GM18907 (cell line): ENCODE data around the gene AZI2.

Experiments
- ATAC-seq: cut with Tn5 transposase; IDR thresholded peaks from one replicate; pipeline ENCODE4 v1.9.1; 2021; ENCODE audit warnings: mild to moderate bottlenecking, moderate library complexity; ENCODE audit not compliant: unreplicated experiment

Gene AZI2

DNA sequence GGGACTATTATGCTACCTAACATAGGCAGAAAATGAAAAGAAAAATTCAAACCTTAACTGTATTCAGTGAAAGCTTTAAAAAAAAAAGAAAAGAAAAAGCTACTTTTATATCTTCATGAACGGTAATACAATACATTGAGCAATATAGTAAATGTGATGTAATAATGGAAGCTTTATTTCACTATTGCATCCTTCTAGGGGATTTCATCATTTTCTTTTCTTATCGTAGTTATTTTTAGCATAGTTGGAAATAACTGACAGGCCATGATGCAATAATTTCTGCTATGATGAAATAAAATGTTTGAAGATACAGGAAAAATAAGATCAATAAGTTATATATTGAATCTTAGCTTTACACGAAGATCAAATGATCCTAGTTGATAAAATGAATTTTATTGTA, 40.4 kb downstream of the AZI2 start:
- no peak for ATAC-seq

DNA sequence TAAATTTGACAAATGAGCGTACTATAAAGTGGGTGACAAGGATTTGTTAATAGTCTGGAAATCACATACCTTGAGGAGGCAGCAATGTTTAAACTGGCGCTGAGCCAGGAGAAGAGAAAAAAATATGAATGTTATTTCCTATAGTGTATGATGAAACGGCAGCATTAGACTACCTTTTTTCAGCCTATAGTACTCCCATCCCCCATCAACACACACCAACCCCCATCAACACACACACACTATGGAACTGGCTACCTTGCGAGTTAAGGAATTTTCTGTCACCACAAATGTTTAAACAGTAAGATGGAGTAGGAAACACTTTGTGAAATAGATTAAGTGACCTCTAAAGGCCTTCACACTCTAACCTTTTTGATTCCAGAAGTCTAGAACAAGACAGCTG, 46.9 kb downstream of the AZI2 start:
- ATAC-seq, result no peak

DNA sequence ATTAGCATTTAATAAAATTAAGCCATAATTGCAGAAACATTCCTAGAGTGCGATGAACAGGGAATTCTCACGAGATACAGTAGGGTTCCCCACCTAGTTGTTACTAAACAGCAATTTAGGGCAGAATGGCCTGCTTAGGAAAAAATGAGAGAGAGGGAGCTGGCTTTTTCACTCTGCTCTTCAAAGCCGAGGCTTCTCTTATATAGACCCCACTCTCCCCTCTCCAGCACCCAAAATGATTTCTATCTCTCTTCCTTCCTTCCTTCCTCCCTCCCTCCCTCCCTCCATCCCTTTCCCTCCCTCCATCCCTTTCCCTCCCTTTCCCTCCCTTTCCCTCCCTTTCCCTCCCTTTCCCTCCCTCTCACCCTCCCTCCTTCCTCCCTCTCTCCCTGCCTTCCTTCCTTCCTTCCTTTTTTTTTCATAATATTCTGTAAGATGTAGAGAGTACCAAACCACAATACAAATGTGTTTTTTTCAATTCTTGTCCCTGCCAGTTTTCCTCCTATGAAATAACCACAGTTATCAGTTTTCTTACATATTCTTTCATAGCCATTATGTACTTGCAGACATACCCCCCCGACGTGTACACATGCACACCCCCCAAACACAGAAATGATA, 48.2 kb downstream of the AZI2 start:
- ATAC-seq, result no peak

DNA sequence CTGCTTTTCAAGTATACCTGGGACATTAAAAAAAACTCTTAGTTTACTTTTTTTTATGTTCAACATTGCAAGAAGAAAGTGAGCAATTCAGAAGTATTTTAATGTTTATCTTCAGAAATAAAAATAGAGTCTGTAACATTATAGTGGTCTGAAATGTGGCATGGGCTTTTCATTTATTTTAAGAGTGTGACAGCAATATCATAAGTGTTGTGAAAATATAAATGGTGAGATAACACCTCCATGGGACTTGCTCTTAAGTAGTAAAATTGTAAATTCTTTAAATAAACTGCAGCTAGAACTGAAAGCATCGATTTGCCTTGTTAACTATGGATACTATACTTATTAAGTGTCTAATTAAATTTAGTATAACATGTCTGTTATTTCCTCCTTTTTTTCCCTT, 48.9 kb downstream of the AZI2 start:
- ATAC-seq, result no peak

DNA sequence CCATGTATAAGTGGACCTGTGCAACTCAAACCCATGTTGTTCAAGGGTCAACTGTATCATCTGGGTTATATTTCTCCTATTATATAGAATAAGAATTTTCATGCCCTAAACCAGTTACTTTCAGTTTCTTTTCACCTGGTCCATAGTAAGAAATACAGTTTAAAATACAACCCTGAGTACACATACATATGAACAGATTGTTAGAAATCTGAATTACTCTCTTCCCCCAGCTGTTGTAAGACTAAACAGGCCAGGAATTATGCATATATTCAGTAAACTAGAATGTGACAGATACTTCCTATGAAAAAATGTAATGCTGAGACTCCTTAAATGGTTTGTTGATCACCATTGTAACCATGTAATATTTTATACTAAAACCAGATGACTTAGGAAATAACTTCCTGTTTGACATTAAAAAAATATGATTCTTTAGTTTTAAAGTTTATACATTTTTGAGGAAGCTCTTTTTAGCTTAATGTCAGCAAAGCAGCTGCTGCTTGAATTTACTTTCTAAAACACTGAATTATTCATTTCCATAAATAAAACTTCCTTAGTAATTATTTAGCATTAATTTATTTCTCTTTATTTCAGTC, 52.6 kb downstream of the AZI2 start:
- no peak for ATAC-seq

DNA sequence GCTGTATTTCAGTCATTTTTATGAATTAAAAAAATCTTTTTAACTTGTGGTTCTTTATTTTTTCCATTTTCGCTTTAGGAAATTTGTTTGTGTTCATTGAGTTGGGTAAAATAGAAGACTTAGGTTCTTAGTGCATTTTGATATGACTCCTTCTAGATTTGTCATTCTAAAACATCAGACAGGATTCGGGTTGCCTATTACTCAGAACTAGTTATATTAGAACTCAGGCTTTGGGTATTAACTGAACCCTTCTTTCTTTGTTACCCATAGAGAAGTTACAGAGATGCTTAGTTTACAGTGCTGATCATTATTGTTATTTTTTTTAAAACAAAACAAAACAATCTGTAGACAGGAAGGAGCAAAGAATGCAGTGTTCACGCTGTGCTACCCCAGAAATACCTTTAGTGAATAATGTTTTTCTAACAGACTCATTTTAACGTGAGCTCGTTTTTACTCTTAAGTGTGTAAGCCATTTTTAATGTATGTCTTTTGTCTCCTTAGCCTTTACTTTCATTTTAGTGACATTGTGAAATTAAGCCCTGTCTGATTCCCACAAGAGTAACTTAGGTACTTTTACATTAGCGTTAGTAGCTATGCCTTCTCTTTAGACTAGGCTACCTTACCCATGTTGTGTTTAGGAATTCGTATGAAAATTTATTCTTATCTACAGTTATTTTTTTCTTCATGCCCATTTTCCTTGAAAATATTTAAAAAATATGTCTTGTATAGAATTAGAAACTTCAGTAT, 53.8 kb downstream of the AZI2 start:
- no peak for ATAC-seq

DNA sequence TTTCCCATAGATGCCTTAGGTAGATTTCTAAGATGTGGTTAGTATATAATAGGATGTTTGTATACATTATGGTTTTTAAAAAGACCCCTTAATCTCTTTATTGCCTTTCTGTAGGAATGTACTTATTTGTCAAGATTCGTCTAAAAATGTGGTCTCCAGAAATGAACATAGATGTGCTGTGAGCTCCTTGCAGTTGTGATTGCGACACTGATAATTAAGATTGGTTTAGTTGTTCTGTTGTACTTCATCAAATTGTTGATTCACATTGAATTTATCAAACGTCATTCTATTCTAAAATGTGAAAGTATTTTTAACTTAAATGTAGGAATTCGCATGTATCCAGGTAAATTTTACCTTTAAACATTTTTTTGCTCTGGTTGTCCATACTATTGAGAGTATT, 56.0 kb downstream of the AZI2 start:
- ATAC-seq, result no peak

DNA sequence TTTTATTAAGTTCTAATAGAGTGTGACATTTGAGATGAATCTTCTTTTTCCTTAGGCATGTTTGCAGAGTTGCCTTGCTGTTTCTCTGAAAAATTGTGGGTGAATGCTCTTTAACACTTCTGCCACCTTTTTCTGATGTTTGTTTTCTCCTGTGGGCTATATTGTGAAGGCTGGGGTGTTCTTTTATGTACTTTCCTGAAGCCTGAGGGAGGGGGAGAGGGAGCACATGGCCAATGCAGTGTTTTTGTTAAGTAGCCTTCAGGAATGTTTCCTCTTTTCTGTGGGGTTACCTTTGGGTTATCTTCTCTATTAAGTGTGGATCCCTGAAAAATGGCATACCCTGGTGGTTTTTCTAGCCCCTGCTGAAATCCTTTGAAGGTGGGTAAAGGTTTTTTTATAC, 57.0 kb downstream of the AZI2 start:
- ATAC-seq, result no peak

DNA sequence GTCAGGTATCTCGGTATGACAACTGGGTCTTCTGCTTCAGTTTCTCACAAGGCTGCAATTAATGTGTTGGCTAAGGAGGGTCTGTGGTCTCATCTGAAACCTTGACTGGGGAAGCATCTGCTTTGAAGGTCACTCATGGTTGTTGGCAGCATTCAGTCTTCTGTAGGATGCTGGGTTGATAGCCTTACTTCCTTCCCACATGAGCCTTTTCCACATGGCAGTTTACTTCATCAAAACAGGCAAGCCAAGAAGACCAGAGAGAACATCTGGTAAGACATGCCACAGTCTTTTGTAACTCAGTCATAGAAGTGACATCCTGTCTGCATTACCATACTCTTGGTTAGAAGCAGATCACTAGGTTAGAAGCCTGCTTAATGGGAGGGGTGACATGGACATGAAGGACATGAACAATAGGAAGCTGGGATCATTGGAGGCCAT, 57.7 kb downstream of the AZI2 start:
- no peak for ATAC-seq

DNA sequence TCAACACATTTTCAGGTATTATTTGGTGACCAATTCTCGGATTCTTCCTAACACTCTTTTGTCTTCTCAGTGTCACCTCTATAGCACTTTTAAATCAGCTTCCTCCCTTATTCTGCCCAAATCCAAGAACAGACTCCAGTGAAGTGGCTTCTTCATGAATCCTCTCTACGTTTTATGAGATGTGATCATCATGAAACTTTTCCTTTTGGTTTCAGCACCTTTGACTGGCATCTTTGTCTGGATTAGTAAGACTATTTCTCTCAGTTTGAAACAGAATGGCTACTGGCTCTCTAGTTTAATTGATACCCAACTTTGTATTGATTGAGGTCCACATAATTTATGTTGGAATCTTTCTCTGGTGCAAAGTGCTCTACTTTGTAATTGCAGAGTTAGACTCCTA, 61.6 kb downstream of the AZI2 start:
- ATAC-seq, result no peak

DNA sequence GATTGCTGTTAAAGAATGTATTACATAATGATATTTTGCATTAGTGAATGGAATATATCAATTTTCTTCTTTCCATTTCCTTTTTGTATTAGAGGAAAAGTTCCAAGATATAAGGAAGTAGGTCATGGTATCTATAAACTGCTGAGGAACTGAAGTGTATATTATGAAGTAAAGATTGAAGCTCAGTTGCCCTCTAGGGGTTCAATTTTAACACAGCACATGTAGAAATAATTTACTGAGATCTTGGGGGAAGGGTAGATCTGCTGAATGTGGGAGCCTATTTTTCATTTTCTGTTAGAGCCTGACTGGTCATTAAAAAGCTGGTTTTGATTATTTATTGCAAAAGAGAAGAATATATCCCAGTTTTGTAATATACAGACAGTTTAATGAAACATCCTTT, 62.0 kb downstream of the AZI2 start:
- peak; percentile 96 for ATAC-seq

DNA sequence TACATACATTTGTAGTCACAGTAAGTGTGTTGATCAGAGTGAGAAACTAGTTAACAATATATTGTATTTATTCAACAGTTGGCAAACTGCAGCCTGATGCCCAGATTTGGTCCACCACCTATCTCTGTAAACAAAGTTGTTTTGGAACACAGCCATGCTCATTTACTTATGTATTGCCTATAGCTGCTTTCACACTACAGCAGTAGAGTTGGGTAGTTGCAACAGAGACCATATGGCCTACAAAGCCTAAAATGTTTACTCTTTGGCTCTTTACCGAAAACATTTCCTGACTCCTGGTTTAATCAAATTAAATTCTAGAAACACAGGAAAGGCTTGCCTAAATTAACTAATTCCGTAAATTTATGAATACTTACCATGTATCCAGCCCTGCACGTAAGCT, 67.8 kb downstream of the AZI2 start:
- no peak for ATAC-seq

DNA sequence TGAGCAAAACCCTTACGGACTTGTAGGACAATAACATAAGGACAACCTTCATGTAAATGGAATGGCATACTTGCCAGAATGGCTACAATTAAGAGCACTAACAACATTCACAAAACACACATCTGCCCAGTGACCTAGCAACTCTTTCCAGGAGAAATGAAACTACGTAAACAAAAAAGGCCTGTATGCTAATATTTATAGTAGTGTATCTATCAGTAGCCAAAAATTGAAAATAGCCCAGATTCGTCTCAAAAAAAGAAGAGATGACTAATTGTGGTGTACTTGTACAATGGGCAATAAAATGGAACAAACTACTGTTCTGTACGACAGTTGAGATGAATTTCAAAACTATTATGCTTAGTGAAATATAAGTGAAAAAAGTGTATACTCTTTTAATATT, 68.9 kb downstream of the AZI2 start:
- no peak for ATAC-seq

DNA sequence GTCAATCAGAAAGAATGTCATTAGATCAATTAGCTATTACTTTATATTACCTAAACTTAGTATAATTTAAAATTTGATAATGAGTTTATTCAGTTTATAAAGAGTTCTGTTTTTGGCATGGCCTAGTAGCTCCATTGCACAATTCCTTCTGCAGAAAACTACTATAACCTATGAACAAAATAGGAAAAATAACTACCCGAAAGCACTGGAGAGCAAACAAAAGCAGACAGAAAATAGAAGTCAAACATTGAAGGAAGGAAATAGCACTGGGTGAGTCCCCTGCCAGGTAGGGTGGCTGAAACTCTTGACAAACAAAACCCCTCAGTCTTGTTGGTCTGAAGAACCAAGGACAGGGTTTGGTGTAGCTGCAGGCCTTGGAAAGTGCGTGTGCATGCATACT, 69.7 kb downstream of the AZI2 start:
- ATAC-seq, result no peak

DNA sequence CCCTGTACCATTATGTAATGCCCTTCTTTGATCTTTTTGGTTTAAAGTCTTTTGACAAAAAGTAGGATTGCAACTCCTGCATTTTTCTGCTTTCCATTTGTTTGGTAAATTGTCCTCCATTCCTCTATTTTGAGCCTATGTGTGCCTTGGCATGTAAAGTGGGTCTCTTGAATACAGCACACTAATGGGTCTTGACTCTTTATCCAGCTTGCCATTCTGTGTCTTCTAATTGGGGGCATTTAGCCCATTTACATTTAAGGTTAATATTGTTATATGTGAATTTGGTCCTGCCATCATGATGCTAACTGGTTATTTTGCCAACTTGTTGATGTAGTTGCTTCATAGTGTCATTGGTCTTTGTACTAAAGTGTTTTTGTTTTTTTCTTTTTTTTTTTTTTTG, 74.8 kb downstream of the AZI2 start:
- ATAC-seq, result no peak
